ENCODE measurements around the gene GAS1. TPM values are rescaled to one million over a fixed set of nuclear protein-coding genes. Genes with fewer than 3 reads are reported as not detected.

The GAS1 gene
- total RNA-seq, 3 donors from 2014 or later = 2.2 to 57.3 (median 4.2) TPM

- intact Hi-C loops (cut with DNase I, micrococcal nuclease) = no loop called here
- Histone ChIP-seq H3K4me1 (ENCODE audit: low read depth) (no peaks in the 10 kb centered on the region), H3K9me3 (no peaks in the 10 kb centered on the region), H3K4me3 (no peak overlapping the region), H3K36me3 (ENCODE audit: low read depth) (no peaks in the 10 kb centered on the region)
- no peak for DNase-seq
- no peak for ATAC-seq
- TF ChIP-seq, protein P1, sequence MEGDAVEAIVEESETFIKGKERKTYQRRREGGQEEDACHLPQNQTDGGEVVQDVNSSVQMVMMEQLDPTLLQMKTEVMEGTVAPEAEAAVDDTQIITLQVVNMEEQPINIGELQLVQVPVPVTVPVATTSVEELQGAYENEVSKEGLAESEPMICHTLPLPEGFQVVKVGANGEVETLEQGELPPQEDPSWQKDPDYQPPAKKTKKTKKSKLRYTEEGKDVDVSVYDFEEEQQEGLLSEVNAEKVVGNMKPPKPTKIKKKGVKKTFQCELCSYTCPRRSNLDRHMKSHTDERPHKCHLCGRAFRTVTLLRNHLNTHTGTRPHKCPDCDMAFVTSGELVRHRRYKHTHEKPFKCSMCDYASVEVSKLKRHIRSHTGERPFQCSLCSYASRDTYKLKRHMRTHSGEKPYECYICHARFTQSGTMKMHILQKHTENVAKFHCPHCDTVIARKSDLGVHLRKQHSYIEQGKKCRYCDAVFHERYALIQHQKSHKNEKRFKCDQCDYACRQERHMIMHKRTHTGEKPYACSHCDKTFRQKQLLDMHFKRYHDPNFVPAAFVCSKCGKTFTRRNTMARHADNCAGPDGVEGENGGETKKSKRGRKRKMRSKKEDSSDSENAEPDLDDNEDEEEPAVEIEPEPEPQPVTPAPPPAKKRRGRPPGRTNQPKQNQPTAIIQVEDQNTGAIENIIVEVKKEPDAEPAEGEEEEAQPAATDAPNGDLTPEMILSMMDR (IDR thresholded peaks at IDR 0.05) = no peak
These were observed 8.0 kb downstream of the GAS1 start for GRCh38 chr9:86939321-86939720.

DNA sequence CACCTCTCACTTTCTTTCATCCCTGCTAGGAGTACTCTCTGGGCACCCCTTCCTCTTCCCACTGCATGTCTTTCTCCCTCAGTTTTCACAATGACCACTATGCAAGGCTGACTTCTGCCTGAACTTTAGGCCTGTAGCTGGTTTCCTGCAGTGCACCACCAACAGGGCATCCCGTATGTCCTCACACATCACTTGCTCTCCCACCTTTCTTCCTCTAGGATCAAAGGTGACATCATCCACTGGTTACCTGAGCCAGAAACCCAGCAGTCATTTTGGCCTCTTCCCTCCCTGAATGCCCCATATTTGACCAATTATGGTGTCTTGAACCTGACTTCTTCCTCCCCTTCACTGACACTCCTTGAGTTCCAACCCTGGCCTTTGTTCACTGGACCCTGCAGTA, 8.5 kb downstream of the GAS1 start:
- intact Hi-C loops (cut with DNase I, micrococcal nuclease) = no loop called here
- Histone ChIP-seq H3K9me3 (no peaks in the 10 kb centered on the region), H3K4me1 (ENCODE audit: low read depth) (no peaks in the 10 kb centered on the region), H3K36me3 (ENCODE audit: low read depth) (no peaks in the 10 kb centered on the region), H3K4me3 (no peak overlapping the region)
- DNase-seq (no peak), ATAC-seq (no peak)
- TF ChIP-seq, protein P1 (IDR thresholded peaks at IDR 0.05) = no peak

DNA sequence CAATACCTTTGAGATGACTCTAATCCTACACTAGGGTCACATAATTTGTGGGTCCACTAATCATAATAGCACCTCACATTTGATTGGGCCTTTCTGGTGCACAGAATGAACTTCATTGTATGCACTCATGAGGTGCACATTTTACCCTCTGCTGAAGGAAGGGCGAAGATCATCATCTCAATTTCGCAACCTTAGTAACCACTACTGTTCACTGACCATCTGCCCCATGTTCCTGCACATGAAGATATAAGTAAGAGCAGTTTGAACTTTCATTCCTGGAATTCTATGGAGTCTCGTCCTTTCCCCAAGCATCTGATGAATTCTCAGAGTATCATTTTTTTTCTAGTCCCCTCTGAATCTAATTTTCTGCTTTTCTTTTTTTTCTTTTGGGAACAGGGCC, 21.2 kb downstream of the GAS1 start:
- intact Hi-C loops (cut with DNase I, micrococcal nuclease) = no loop called here
- H3K4me3 ChIP-seq = no peak overlapping the region
- no peaks in the 10 kb centered on the region for H3K4me1 ChIP-seq (ENCODE audit: low read depth)
- TF ChIP-seq, protein P1 (IDR thresholded peaks at IDR 0.05) = no peak
- ATAC-seq (no peak), DNase-seq (no peak)
- no peaks in the 10 kb centered on the region for H3K36me3 ChIP-seq (ENCODE audit: low read depth)
- no peaks in the 10 kb centered on the region for H3K9me3 ChIP-seq

GRCh38 chr9:86925686-86926085, 21.6 kb downstream of the GAS1 start:
- Histone ChIP-seq H3K4me1 (ENCODE audit: low read depth) (no peaks in the 10 kb centered on the region), H3K4me3 (no peak overlapping the region), H3K9me3 (no peaks in the 10 kb centered on the region), H3K36me3 (ENCODE audit: low read depth) (no peaks in the 10 kb centered on the region)
- TF ChIP-seq, protein P1 (IDR thresholded peaks at IDR 0.05) = no peak
- no peak for ATAC-seq
- intact Hi-C loops (cut with DNase I, micrococcal nuclease) = no loop called here
- no peak for DNase-seq

DNA sequence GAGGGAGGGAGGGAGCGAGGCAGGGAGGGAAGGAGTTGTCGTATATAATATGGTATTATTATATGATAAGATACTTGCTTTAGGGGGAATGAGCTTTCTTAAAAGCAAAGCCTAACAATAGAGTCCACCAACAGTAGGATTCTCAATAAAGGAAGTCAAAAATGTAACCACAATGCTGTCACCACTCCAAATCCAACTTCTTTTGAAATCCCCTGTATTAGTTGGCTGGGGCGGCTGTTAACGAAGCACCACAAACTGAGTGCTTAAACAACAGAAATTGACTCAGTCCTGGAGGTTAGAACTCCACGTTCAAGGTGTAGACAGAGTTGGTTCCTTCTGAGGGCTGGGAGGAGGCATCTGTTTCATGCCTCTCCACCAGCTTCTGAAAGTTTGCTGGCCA, 23.1 kb downstream of the GAS1 start:
- H3K36me3 ChIP-seq (ENCODE audit: low read depth) = no peaks in the 10 kb centered on the region
- no peaks in the 10 kb centered on the region for H3K9me3 ChIP-seq
- TF ChIP-seq, protein P1 (IDR thresholded peaks at IDR 0.05) = no peak
- H3K4me3 ChIP-seq = no peak overlapping the region
- no peaks in the 10 kb centered on the region for H3K4me1 ChIP-seq (ENCODE audit: low read depth)
- DNase-seq = no peak
- no peak for ATAC-seq
- intact Hi-C loops (cut with DNase I, micrococcal nuclease) = no loop called here

Data from mucosa of descending colon (tissue), 3 donors.